K562 (cell line): ENCODE measurements around the gene MLX. TPM values are rescaled to one million over a fixed set of nuclear protein-coding genes. Genes with fewer than 3 reads are reported as not detected.

ENCODE experiments used
- DLX4 ChIP-seq: fragments of 250-450 bp; sonication (Bioruptor Pico); IDR thresholded peaks from 2 replicates; pipeline ENCODE4 v1.6.1; 2021; ENCODE audit warnings: mild to moderate bottlenecking
- ILF3 ChIP-seq: fragments of 450-650 bp; IDR thresholded peaks from 2 replicates; pipeline ENCODE4 v1.6.1; 2018; ENCODE audit warnings: antibody characterized with exemption, mild to moderate bottlenecking, moderate library complexity, borderline replicate concordance
- MTA2 ChIP-seq: fragments of 450-650 bp; IDR thresholded peaks from 2 replicates; pipeline ENCODE4 v1.6.1; 2016; ENCODE audit warnings: low read depth
- MTA3 ChIP-seq: fragments of 450-650 bp; formaldehyde crosslinking; IDR thresholded peaks from 2 replicates; pipeline ENCODE4 v1.6.1; 2017; ENCODE audit warnings: mild to moderate bottlenecking, borderline replicate concordance
- NEUROD1 ChIP-seq: fragments of 150-350 bp; IDR thresholded peaks from 2 replicates; pipeline ENCODE4 v1.6.1; 2014; ENCODE audit warnings: borderline replicate concordance, low read length, low read depth; ENCODE audit not compliant: partially characterized antibody
- POLR2A ChIP-seq: fragments of 450-650 bp; conservative IDR thresholded peaks from 2 replicates; pipeline ENCODE4 v1.6.1; 2016
- RFX7 ChIP-seq: fragments of 250-450 bp; sonication (Bioruptor Pico); IDR thresholded peaks from 2 replicates; pipeline ENCODE4 v1.5.1; 2021; ENCODE audit warnings: mild to moderate bottlenecking
- TAF1 ChIP-seq: IDR thresholded peaks from 2 replicates; pipeline ENCODE4 v1.6.1; 2011; ENCODE audit warnings: mild to moderate bottlenecking, low read length, moderate library complexity; ENCODE audit not compliant: insufficient read depth, control insufficient read depth, severe bottlenecking; ENCODE audit errors: extremely low read depth
- TFAM ChIP-seq: fragments of 250-450 bp; sonication (Bioruptor Pico); conservative IDR thresholded peaks from 2 replicates; pipeline ENCODE4 v1.5.0; 2021; ENCODE audit warnings: mild to moderate bottlenecking, moderate library complexity
- U2AF1 ChIP-seq: fragments of 200-400 bp; formaldehyde crosslinking; optimal IDR thresholded peaks from 2 replicates; pipeline ENCODE3; 2017; ENCODE audit warnings: mild to moderate bottlenecking, low read depth, low read length, moderate library complexity
- ZFX ChIP-seq: sonication (generic); formaldehyde crosslinking; IDR thresholded peaks from 2 replicates; pipeline ENCODE4 v1.8.0; 2022; ENCODE audit warnings: mild to moderate bottlenecking, missing genetic modification reagents, moderate library complexity
- ZKSCAN8 ChIP-seq: fragments of 200-800 bp; sonication (Bioruptor generic); IDR thresholded peaks from 2 replicates; pipeline ENCODE4 v1.6.1; 2016; ENCODE audit warnings: missing genetic modification characterization, missing compliant biosample characterization
- ZNF175 ChIP-seq: fragments of 200-800 bp; sonication (Bioruptor generic); IDR thresholded peaks from 2 replicates; pipeline ENCODE4 v1.6.1; 2016; ENCODE audit warnings: low read depth, mild to moderate bottlenecking, missing genetic modification characterization, missing compliant biosample characterization
- ZNF407 ChIP-seq: fragments of 450-650 bp; IDR thresholded peaks from 2 replicates; pipeline ENCODE4 v1.6.1; 2016; ENCODE audit warnings: low read depth
- ZNF592 ChIP-seq: fragments of 450-650 bp; IDR thresholded peaks from 2 replicates; pipeline ENCODE4 v1.6.1; 2017; ENCODE audit warnings: antibody characterized with exemption, mild to moderate bottlenecking
- polyA plus RNA-seq, 8 experiments: library from polyadenylated mRNA; depleted of rRNA in 4 of 8; stranded (reverse) in 5 of 8; unstranded in 3 of 8; fragments of >200 nt; fragmentation: Nextera tagmentation in 2 of 8; fragmentation: Illumina TruSeq in 1 of 8; extraction: Ambion mirVana in 2 of 8; extraction: Trizol in 1 of 8; gene quantifications; 2 replicates each; pipeline versions ENCODE4 v1.2.1 to v1.2.3, GENCODE V29; 2011 to 2014; ENCODE audit warnings: inconsistent platforms in 1 of 8, missing spikeins in 1 of 8
- total RNA-seq, 7 experiments: library from RNA; depleted of rRNA in 6 of 7; stranded (reverse); fragments of >200 nt in 6 of 7; fragmentation: Illumina TruSeq in 2 of 7; extraction: Trizol in 2 of 7; gene quantifications; 2 replicates each; pipeline versions ENCODE4 v1.2.1 to v1.2.3, GENCODE V29; 2011 to 2021; ENCODE audit warnings: low replicate concordance in 1 of 7

MLX gene
- total and polyA plus RNA-seq, 9 of the 15 experiments (the other 6 are each of a cell fraction or from before 2014, with no cell fraction given), result 42.9 to 100 (median 58.9) TPM

- TF ChIP-seq ZNF592, result peak; percentile 58
- peak; percentile 39; the same call in 1 of the 2 replicates for TF ChIP-seq POLR2A
- no peak for TF ChIP-seq ZNF407
- TF ChIP-seq U2AF1, result no peak
- TF ChIP-seq ZNF175 (CRISPR knock-in tag), result peak; percentile 47; the same call in 1 of the 2 replicates
- peak; percentile 72 for TF ChIP-seq ZKSCAN8 (CRISPR knock-in tag)
- TF ChIP-seq RFX7 (CRISPR knock-in tag), result 0 out of 2 replicates have a peak, but pooled peaks have one; percentile 67
- 0 out of 2 replicates have a peak, but pooled peaks have one; percentile 18 for TF ChIP-seq ZFX (CRISPR knock-in tag)
- peak; percentile 39; the same call in 1 of the 2 replicates for TF ChIP-seq MTA2
- TF ChIP-seq ILF3, result no peak
- TF ChIP-seq DLX4 (CRISPR knock-in tag), result no peak
- no peak for TF ChIP-seq TFAM
- TF ChIP-seq MTA3, result peak; percentile 79
- TF ChIP-seq TAF1, result peak; percentile 13
- TF ChIP-seq NEUROD1, result peak; percentile 56
These were observed 48.0 kb upstream of the MLX start (continued) for GRCh38 chr17:42518755-42519545.
